ENCODE data around the gene ANO6.

DNA sequence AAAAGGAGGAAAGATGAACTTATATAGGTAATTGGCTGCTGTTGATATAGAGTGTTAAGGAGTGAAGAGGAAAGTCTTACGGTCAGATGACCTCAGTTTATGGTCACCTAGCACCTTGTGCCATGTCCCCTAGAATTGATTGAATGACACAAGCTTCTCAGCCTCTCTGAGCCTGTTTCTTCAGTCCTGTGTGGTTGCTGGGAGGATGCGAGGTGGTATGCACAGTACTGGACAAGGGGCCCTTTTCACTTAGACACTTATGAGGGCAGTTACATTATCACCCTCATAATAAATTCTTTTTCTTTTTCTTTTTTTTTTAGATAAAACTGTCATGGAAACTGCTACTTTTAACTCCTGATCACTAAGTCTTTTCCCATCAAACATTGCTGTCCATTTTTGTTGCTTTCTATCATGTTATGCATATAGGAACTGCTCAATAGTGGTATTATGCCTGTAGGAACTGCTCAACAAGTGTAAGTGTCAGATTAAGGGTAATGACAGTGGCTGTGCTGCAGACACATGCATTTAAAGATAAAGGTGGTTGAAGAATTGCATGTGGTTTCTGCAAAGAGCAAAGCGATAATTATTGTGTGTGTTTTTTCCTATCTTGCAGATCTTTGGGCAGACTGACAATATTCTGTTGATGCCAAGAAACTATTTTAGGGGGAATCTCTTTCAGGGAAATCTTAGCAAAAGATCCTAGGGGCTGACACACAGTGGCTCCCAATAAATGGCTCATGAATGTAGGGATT is 11.6 kb downstream of the ANO6 start:
- TF ChIP-seq CTCF (IDR thresholded peaks at IDR 0.05) (no peak), ZFX (IDR thresholded peaks at IDR 0.05; ENCODE audit: borderline replicate concordance) (no peak)
